ENCODE results near the gene NOX3.
A peak's percentile ranks its signal among the peaks of the same experiment; 100 is the strongest.
"Not testable (repeated sequence)": the region's sequence is repeated elsewhere in the genome, so short reads cannot be mapped to it uniquely, and the experiment has no call there.

The NOX3 gene

DNA sequence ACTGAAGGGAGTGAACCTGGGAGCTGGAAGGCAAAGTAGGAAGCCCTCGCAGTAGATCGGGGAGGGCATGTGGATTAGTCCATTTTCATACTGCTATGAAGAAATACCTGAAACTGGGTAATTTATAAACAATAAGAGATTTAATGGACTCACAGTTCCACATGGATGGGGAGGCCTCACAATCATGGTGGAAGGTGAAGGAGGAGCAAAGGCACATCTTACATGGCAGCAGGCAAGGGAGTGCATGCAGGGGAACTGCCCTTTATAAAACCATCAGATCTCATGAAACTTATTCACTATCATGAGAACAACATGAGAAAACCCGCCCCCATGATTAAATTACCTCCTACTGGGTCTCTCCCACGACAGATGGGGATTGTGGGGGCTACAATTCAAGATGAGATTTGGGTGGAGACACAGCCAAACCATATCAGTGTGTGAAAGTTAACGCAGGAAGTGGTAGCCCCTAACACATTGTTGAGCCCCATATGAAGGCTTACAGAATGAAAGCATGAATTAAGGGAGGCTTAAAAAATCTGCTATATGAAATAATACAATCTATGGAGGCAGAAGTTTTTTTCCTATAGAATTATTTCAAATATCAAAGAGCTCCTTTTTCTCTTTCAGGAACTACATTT lies 15.5 kb upstream of the NOX3 start:
- not testable (repeated sequence) for DNase-seq (ENCODE audit: low spot score)

DNA sequence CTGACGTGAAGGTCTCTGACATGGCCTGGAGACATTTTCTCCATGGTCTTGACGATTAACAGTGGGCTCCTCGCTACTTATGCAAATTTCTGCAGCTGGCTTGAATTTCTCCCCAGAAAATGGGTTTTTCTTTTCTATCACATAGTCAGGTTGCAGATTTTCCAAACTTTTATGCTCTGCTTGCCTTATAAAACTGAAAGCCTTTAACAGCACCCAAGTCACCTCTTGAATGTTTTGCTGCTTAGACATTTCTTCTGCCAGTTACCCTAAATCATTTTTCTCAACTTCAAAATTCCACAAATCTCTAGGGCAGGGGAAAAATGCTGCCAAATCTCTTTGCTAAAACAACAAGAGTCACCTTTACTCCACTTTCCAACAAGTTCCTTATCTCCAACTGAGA lies 12.9 kb upstream of the NOX3 start:
- DNase-seq (ENCODE audit: low spot score) = not testable (repeated sequence)

DNA sequence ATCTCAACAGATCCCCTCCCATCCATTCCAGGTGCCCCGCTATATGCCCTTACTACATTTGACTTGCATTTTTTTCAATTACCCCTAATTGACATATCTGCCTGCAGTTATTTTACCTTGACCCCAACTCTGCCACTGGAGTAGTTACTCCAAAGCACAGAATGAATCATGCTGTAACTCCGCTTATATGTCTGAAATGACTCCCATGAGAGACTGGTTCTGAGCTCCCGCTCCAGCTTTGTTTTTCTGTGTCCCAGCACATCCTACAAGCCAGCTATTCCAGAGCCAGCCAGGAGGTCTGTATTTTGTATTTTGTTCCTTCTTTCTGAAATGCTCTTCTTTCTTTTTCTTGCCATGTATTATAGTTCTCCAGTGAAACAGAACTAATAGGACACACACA lies 10.9 kb upstream of the NOX3 start:
- no peak for DNase-seq (ENCODE audit: low spot score)

DNA sequence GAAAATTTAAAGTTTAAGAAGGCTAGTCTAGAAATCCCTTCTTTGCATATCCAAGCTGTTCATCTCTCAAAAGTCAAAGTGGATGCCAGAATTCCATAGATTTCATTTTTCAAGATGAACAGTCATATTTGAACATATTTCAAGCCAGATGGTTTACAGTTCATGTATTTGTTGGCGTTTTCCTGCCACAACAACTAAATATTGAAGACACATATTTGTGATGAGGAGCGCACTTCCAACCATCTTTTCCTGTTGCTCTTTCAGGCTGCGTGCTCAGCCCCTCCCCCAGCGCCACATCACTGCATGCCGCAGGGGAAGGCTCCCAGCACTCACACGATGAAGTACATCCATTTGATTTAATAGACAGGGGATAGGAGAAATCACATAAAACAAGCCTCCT lies 5.9 kb upstream of the NOX3 start:
- peak; percentile 57 for DNase-seq (ENCODE audit: low spot score)

DNA sequence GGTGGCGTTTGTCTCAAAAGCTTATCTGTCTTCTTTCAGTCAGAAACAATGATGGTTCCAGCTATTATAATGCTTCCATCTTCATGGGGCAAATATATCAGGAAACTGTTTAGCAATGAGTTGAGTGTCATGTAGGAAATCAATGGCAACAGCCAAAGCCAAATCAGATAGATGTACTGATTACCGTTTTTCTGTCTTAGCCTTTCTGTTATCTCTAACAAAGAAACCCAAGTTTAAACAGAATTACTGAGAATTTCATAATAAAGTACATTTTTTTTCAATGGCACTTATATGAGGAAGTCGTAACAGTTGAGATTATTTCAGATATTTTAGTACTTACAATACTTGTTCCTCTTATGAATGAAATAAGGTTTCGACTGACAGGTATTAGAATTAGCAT lies 1.2 kb downstream of the NOX3 start:
- no peak for DNase-seq (ENCODE audit: low spot score)

DNA sequence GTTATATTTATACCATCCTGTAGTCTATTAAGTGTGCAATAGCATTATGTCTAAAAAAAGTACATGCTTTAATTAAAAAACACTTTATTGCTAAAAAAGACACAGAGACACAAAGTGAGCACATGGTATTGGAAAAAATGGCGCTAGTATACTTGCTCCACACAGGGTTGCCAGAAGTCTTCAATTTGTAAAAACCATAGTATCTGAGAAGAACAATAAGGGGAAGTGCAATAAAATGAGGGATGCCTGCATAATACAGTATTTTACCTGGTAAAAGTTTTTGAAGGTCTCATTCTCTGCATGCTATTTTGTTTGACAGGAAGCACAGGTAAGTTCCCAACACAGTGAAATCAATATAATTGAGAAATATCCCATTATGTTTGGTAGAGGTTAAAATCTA lies 1.6 kb downstream of the NOX3 start:
- DNase-seq (ENCODE audit: low spot score) = no peak

DNA sequence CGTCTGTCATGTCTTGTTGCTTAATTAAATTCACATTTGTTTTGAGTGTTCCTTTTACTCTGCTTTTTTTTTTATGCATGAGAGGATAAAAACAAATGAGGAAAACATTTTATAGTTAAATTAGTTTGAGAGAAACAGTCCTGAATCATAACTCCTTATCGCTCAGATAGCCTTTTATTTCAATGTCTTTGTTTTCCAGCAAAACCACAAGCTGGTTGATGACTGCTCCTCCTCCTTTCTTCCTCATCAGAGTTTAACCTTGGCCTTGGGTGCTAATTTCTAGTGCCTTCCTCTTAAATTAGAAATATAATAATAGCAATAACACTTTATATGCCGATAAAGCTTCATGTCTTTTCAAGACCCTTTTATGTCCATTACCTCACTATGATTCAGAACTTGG lies 3.1 kb downstream of the NOX3 start:
- no peak for DNase-seq (ENCODE audit: low spot score)

DNA sequence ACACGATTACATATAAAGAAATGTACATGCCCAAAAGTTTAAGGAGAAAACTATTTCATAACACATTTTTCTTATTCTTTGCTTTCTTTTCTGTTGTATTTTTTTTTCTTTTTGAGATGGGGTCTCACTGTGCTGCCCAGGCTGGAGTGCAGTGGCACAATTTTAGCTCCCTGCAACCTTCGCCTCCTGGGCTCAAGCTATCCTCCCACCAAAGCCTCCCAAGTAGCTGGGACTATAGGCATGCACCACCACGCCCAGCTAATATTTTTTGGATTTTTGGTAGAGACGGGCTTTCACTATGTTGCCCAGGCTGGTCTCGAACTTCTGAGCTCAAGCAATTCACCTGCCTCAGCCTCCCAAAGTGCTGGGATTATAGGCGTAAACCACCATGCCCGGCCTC lies 4.1 kb downstream of the NOX3 start:
- not testable (repeated sequence) for DNase-seq (ENCODE audit: low spot score)

DNA sequence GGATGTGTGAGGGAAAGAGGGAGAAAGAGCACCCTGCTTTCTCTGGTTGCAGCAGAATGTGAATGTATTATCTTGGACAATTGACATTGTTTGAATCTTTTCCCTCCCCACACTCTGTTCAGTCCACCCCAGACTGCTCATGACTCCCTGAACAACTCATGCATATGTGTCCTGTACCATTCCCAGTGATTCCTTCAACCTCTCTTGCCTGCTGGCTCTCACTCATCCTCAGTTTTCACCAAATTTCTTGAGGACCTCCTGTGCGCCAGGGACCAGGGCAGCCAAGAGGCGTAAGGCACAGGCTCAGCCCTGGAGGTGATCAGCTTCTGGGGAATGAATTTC lies 5.4 kb downstream of the NOX3 start:
- DNase-seq (ENCODE audit: low spot score) = no peak

DNA sequence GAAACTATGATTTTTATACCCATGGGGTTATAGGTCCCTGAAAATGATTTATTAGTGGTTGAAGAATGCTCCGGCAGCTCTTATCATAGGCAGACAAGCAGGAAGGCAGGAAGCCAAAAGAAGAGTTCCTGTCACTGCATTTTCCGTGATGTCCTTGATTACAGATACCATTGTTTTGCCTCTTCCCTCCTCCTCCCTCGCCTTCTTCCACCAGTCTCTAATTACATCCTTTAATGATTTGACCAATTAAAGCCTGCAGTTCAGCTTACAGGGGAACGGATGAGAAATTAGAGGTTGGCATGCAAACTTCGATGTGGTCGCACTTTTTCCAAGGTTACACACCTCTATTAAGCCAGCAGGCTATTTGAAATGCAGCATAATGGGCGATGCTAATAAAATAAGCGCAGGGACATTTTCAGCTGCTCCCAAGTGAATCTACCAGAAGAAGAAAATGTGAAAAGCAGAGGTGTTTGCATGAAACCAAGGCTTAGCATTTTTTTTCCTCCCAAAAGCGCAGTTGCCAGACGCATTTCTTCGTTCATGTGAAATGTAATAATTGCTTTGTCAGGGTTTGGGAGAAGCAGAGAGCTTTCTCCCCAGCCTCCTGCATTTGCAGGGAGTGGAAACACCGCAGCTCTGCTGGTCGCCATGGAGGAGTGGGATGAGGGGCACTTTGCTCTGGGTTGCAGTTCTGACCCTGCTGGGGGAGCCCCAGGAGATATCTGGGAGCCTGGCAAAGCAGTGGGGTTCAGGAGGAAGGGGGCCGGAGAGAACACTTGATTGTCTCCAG lies 6.0 kb downstream of the NOX3 start:
- no peak for DNase-seq (ENCODE audit: low spot score)

DNA sequence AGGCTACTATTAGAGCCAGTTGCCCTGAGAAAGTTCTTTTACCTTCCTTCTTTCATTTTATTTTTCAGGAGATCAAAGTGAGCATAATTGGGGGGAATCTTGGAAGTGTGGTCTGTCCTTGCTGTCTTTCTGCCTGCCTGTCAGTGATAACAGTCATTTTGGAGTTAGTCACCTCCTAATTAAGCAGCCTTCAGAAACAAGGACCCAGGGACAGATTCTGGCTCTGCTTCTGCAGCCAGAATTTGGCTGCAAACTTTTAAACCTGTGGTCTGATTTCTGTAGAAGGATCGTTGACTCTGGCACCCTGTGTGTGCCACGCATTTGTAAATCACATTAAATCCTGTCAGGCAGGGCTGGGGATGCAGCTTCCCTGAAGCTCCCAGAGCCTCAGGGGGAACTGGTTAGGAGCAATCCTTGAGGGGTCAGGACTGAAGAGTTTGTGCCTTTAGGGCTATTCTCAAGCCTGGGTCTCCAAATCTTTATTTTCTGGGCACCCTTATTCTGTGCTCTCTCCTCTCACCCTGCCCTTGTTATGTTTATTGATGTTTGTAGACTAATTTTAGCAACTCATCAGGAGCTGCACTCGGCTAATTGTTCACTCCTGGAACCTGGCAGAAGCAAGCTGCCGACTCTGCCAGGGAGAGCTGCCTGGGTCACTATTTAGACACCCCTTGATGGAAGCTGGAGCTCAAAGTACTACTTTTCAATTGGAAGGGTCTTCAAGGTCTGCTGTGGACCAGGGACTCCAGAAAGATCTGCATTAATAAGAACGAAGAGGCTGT lies 6.8 kb downstream of the NOX3 start:
- DNase-seq (ENCODE audit: low spot score) = no peak

DNA sequence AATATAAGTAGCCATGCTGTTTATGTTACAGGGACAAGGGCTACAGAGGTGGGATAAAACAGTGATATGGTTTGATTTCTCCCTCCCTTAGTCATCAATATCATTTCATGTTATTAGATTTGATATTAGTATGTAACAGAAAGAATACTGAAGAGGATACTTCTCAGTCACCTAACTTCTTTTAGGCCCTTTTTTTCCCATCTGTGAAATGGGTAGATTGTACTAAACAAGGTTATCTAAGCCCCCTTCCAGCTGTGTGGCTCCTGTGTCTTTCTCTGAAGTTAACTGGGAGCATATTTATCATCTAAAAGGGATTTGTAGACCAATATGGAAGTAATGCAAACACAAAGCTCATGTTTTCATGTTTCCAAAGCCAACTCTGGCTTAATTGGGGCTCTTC lies 7.7 kb downstream of the NOX3 start:
- DNase-seq (ENCODE audit: low spot score) = no peak

DNA sequence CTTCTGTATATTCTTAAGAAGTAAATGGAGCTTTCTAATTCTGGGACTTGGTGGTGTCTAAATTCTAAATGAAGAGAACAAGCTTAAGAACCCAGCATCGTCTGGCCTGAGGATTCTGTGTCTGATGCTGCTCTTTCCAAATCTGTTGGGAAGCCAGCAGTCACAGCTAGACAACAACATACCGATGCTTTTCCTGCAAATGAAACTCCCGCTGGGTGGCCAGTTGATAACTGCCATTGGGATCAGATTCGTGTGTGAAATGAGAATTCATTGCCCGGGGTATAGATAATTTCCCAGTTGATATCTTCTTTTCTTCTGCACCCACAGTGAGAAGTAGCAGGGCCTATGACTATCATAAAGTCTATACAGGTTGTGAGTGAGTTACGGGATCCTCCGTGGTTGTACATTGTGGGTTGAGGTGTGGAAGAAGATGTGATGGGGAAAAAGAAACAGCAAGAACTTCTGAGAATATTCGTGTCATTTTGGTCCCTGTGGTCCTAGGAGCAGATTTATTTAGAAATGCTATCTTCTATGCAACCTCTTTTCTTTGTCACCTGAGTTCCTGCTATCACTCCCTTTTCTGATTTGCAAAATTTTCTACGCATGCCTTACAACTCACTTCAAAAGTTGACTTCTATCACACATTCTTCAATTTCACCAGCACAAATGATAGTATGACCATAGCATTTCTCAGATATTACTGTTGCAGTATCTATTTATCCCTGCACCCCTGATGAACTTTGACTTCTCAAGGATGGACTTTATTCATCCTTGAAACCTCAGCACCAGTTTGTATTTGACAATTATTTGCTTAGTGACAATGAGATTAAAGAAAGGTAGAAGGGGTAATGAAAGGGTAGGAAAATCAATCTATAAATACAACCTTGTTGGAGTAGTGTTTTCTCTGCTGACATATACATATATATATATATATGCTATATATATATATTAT lies 10.4 kb downstream of the NOX3 start:
- DNase-seq (ENCODE audit: low spot score) = no peak

DNA sequence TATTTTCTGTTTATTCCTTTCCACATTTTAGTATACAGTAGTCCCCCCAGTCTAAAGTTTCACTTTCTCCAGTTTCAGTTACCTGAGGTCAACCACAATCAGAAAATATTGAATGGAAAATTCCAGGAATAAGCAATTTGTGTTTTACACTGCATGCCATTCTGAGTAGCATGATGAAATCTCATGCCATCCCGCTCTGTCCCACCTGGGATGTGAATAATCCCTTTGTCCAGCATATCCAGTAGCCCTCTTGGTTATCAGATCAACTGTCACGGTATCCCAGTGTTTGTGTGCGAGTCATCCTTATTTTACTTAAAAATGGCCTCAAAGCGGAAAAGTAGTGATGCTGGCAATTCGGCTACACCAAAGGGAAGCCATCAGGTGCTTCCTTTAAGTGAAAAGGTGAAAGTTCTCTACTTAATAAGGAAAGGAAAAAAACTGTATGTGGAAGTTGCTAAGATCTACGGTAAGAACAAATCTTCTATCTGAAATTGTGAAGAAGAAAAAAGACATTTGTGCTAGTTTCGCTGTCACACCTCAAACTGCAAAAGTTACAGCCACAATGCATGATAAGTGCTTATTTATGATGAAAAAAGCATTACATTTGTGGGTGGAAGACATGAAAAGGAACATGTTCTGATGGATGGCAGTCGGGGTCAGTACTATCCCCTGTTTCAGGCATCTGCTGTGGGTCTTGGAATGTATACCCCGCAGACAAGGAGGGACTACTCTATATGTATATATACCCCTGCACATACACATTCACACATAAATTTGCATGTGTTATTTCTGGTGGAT lies 11.3 kb downstream of the NOX3 start:
- DNase-seq (ENCODE audit: low spot score) = no peak

DNA sequence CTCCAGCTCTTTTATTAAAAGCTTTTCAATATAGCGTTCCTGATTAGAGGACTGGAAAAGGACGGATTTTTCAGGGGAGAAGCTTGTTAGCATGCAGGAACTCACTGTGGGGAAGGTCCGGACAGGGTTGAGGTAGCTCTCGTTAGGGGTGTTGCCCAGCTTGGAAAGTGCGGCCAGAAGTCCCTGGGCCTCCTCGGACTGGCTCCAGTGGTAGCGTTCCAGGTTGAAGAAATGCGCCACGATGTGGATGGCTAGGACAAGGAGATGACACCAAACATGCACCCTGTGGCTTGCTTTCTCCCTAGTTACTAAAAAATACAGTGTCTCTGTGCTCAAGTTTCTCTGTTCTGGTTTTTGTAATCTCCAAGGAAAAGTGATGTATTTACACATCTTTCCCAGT lies 12.5 kb downstream of the NOX3 start:
- no peak for DNase-seq (ENCODE audit: low spot score)

DNA sequence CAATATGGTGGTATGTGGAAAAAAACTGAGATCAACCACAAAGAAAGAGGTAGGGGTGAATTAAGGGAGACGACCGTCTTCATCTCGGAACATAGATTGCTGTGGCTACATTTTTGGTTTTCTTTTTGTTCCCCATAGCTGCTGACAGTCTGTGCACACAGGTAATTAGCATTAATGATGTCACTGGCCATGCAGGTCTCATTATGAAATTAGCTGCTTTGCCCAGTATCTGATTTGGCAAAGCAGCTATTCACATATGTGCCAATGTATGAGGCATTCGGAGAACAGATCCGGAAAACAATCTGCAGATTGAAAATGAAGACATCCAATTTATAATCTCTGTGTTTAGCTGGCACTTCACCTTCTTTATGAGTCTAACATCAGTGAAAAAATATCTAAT lies 13.1 kb downstream of the NOX3 start:
- no peak for DNase-seq (ENCODE audit: low spot score)

DNA sequence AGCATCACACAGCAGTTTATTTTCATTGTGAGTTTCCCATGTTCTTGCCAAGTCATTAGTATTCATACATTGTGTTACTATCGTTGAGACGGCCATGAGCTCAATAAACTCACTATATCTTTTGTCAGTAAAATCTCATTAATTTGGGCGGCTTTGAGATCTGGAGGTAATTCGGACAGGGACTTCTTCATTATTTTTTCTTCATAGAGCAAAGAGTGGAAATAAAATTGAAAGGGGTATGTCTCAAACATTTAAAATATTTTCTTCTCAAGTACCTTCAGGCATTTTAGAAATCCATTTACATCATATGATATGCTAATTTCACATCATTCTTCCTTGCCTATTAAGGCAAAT lies 14.6 kb downstream of the NOX3 start:
- DNase-seq (ENCODE audit: low spot score) = no peak

DNA sequence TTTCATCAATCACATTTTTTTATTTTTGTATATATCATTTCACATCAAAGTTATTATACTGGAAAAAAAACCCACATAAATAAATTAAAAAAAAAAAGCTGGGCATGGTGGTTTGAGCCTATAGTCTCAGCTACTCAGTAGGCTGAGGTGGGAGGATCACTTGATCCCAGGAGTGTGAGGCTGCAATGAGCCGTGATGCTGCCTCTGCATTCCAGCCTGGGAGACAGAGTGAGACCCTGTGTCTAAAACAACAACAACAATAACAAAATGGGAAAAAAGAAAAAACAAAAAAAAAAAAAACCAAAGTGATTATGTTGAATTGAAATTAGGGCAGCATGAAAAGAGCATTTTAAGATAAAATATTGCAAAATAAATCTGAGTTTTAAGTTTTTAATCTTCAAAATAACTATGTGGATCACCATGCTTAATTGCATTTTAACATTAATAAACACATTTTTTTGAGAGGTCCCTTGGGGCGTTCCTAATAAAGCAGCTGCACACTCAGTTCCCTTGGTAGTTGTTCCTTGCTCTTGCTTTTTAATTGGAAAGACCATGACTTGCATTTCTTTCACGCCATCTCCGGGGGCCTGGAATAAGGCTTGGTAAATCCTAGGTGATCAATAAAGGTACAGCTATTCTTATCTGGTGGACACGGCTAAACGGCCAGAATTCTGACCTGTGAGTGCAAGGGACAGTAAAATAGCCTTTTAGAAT lies 15.1 kb downstream of the NOX3 start:
- DNase-seq (ENCODE audit: low spot score) = no peak

DNA sequence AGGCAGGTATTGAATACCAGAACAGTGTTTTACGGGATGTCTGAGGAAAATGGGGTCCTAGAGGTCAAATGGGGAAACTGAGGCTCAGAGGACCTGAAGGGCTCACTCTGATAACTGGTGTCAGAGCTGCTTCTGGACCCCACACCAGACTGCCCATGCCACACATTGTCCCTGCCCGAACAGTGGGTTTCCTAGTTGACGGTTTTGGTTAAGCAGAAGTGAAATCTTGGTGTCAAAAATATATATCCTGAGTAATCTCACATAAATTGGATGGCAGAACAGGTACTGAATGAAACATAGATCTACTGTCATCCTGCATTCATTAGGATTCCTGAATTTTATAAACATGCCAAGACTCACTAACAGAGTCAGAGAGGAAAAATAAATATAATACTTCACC lies 16.3 kb downstream of the NOX3 start:
- DNase-seq (ENCODE audit: low spot score) = no peak

DNA sequence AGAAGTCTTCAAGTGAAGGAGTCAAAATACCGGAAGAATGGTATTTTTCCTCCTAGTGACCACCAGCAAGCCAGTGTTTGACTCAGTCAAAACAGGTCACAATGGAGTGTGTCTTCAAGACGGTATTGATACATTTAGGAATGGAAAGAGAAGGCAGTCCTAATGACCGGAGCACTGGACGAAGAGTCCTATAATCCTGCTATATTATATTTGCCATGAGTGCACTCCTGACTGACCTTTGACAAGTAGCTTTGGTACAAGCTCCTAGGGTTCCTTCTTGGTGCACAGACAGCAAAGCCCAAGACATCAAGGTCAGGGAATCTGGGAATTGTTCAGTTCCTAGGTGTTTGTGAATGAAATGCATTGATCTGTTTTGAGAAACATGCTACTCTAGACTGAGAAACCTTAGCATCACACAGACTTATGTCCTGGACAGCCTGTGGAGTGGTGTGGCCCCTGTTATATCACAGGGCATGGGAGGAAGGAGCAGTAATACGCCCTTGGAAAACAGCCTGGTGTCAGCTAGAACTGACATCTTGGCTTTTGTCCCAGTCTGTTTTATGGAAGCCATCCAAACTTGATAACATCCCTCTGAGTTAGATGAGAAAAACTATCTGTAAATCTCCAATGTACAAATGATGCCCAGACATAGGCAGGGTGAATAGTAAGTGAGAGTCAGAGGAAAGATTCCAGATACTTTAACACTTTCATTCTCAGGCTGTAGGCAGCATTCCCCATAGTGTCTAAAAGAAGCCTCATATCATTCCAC lies 18.5 kb downstream of the NOX3 start:
- no peak for DNase-seq (ENCODE audit: low spot score)
